ENCODE data around the gene SF3A2.

SF3A2 gene

DNA sequence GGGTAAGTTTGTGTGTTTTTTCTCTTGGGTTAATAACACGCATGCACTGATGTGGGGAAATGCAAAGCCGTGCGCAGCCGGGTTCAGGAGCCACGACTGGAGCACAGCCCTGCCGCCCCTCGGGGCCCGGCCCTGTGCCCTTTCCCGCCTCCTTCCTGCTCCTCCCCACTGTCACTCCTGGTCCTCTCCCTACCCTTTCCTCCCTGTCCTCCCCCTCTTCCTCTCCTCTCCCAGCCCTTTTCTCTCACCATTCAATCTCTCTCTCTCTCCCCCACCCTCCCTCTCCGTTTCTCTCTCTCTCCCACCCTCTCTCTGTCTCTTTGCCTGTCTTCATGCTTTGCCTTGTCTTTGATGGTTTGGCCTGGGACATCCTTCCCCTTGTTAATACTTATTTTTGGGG, 27.6 kb upstream of the SF3A2 start:
- ATAC-seq, result no peak
- TF ChIP-seq BACH2 (CRISPR knock-in tag; IDR thresholded peaks at IDR 0.05; ENCODE audit: borderline replicate concordance), result no peak
- TF ChIP-seq TOX (CRISPR knock-in tag; IDR thresholded peaks at IDR 0.05; ENCODE audit: borderline replicate concordance), result no peak
- no peak for TF ChIP-seq RARB (CRISPR knock-in tag; IDR thresholded peaks at IDR 0.05)
- no peak for TF ChIP-seq GLIS3 (CRISPR knock-in tag; IDR thresholded peaks at IDR 0.05)
- no peak for TF ChIP-seq CSDC2 (CRISPR knock-in tag; IDR thresholded peaks at IDR 0.05)
- no peak for TF ChIP-seq ZNF565 (CRISPR knock-in tag; conservative IDR thresholded peaks at IDR 0.05; ENCODE audit: low read depth)

DNA sequence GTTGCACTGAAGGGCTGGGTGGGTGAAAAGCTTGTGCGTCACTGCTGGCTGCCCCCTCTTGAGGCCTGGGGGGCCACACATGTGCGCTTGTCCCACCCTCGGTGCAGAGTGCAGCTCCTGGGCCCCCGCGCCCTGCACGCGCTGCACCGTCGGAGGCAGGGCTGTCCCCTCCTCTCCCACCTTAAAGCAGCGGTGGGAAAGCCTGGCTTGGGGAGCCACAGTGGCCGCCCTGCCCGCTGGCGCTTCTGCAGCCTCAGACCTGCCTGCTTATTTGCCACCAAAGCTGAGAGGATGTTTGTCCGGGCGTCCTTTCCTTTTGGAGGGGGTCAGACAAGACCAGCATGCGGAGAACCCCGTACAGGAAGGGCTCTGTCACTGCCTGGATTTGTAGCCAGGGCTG, 27.2 kb upstream of the SF3A2 start:
- TF ChIP-seq, protein P1, sequence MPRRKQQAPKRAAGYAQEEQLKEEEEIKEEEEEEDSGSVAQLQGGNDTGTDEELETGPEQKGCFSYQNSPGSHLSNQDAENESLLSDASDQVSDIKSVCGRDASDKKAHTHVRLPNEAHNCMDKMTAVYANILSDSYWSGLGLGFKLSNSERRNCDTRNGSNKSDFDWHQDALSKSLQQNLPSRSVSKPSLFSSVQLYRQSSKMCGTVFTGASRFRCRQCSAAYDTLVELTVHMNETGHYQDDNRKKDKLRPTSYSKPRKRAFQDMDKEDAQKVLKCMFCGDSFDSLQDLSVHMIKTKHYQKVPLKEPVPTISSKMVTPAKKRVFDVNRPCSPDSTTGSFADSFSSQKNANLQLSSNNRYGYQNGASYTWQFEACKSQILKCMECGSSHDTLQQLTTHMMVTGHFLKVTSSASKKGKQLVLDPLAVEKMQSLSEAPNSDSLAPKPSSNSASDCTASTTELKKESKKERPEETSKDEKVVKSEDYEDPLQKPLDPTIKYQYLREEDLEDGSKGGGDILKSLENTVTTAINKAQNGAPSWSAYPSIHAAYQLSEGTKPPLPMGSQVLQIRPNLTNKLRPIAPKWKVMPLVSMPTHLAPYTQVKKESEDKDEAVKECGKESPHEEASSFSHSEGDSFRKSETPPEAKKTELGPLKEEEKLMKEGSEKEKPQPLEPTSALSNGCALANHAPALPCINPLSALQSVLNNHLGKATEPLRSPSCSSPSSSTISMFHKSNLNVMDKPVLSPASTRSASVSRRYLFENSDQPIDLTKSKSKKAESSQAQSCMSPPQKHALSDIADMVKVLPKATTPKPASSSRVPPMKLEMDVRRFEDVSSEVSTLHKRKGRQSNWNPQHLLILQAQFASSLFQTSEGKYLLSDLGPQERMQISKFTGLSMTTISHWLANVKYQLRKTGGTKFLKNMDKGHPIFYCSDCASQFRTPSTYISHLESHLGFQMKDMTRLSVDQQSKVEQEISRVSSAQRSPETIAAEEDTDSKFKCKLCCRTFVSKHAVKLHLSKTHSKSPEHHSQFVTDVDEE (CRISPR knock-in tag; IDR thresholded peaks at IDR 0.05), result no peak
- TF ChIP-seq PPARA (CRISPR knock-in tag; IDR thresholded peaks at IDR 0.05; ENCODE audit: borderline replicate concordance) (no peak), ZFP3 (CRISPR knock-in tag; IDR thresholded peaks at IDR 0.05) (no peak), TOX (CRISPR knock-in tag; IDR thresholded peaks at IDR 0.05; ENCODE audit: borderline replicate concordance) (no peak), ZFP30 (CRISPR knock-in tag; IDR thresholded peaks at IDR 0.05) (no peak), ZNF70 (CRISPR knock-in tag; IDR thresholded peaks at IDR 0.05) (no peak), GLIS3 (CRISPR knock-in tag; IDR thresholded peaks at IDR 0.05) (no peak), OSR1 (CRISPR knock-in tag; IDR thresholded peaks at IDR 0.05) (no peak), TCF4 (CRISPR knock-in tag; IDR thresholded peaks at IDR 0.05; ENCODE audit: borderline replicate concordance) (no peak), ESRRG (CRISPR knock-in tag; IDR thresholded peaks at IDR 0.05) (no peak), CSDC2 (CRISPR knock-in tag; IDR thresholded peaks at IDR 0.05) (no peak), ISL1 (CRISPR knock-in tag; IDR thresholded peaks at IDR 0.05) (no peak), BACH2 (CRISPR knock-in tag; IDR thresholded peaks at IDR 0.05; ENCODE audit: borderline replicate concordance) (no peak), ARNTL (CRISPR knock-in tag; IDR thresholded peaks at IDR 0.05; ENCODE audit: borderline replicate concordance, low read depth) (no peak)
- TF ChIP-seq, protein P2, sequence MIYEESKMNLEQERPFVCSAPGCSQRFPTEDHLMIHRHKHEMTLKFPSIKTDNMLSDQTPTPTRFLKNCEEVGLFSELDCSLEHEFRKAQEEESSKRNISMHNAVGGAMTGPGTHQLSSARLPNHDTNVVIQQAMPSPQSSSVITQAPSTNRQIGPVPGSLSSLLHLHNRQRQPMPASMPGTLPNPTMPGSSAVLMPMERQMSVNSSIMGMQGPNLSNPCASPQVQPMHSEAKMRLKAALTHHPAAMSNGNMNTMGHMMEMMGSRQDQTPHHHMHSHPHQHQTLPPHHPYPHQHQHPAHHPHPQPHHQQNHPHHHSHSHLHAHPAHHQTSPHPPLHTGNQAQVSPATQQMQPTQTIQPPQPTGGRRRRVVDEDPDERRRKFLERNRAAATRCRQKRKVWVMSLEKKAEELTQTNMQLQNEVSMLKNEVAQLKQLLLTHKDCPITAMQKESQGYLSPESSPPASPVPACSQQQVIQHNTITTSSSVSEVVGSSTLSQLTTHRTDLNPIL (CRISPR knock-in tag; IDR thresholded peaks at IDR 0.05; ENCODE audit: low read depth), result no peak
- TF ChIP-seq, protein P3, sequence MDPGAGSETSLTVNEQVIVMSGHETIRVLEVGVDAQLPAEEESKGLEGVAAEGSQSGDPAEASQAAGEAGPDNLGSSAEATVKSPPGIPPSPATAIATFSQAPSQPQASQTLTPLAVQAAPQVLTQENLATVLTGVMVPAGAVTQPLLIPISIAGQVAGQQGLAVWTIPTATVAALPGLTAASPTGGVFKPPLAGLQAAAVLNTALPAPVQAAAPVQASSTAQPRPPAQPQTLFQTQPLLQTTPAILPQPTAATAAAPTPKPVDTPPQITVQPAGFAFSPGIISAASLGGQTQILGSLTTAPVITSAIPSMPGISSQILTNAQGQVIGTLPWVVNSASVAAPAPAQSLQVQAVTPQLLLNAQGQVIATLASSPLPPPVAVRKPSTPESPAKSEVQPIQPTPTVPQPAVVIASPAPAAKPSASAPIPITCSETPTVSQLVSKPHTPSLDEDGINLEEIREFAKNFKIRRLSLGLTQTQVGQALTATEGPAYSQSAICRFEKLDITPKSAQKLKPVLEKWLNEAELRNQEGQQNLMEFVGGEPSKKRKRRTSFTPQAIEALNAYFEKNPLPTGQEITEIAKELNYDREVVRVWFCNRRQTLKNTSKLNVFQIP (CRISPR knock-in tag; IDR thresholded peaks at IDR 0.05; ENCODE audit: borderline replicate concordance, low read depth), result no peak
- TF ChIP-seq, protein P4, sequence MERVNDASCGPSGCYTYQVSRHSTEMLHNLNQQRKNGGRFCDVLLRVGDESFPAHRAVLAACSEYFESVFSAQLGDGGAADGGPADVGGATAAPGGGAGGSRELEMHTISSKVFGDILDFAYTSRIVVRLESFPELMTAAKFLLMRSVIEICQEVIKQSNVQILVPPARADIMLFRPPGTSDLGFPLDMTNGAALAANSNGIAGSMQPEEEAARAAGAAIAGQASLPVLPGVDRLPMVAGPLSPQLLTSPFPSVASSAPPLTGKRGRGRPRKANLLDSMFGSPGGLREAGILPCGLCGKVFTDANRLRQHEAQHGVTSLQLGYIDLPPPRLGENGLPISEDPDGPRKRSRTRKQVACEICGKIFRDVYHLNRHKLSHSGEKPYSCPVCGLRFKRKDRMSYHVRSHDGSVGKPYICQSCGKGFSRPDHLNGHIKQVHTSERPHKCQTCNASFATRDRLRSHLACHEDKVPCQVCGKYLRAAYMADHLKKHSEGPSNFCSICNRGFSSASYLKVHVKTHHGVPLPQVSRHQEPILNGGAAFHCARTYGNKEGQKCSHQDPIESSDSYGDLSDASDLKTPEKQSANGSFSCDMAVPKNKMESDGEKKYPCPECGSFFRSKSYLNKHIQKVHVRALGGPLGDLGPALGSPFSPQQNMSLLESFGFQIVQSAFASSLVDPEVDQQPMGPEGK (CRISPR knock-in tag; IDR thresholded peaks at IDR 0.05; ENCODE audit: borderline replicate concordance), result no peak
- ATAC-seq, result no peak

DNA sequence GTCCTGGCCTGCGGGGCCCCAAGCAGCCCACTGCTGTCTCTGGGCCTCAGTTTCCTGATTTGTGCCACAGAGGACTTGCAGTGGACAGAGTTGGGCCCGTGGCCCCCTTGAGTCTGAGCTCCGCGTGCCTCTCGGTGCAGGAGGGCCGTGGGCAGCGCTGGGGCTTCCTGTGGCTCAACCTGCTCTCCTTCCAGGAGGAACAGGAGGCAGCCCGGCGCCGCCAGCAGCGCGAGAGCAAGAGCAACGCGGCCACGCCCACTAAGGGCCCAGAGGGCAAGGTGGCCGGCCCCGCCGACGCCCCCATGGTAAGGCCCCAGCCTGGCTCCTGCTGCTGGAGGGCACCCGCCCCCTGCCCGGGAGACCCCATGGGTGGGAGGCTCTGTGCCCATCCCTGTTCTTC, 26.4 kb upstream of the SF3A2 start:
- no peak for ATAC-seq
- TF ChIP-seq, protein P4 (CRISPR knock-in tag; IDR thresholded peaks at IDR 0.05; ENCODE audit: borderline replicate concordance), result no peak
- TF ChIP-seq GLIS3 (CRISPR knock-in tag; IDR thresholded peaks at IDR 0.05) (no peak), ZNF565 (CRISPR knock-in tag; conservative IDR thresholded peaks at IDR 0.05; ENCODE audit: low read depth) (no peak), TOX (CRISPR knock-in tag; IDR thresholded peaks at IDR 0.05; ENCODE audit: borderline replicate concordance) (no peak), PPARA (CRISPR knock-in tag; IDR thresholded peaks at IDR 0.05; ENCODE audit: borderline replicate concordance) (no peak), RARB (CRISPR knock-in tag; IDR thresholded peaks at IDR 0.05) (no peak), SNAI2 (CRISPR knock-in tag; IDR thresholded peaks at IDR 0.05) (no peak)
- TF ChIP-seq, protein P1 (CRISPR knock-in tag; IDR thresholded peaks at IDR 0.05), result no peak
- TF ChIP-seq, protein P2 (CRISPR knock-in tag; IDR thresholded peaks at IDR 0.05; ENCODE audit: low read depth), result no peak
- TF ChIP-seq, protein P3 (CRISPR knock-in tag; IDR thresholded peaks at IDR 0.05; ENCODE audit: borderline replicate concordance, low read depth), result no peak
